ENCODE results near the gene ACE.

GRCh38 chr17:63476854-63477479 lies at the start of gene ACE:
- TF ChIP-seq POLR2A (IDR thresholded peaks at IDR 0.05; ENCODE audit: low read depth, low read length) (no peak), TAF1 (IDR thresholded peaks at IDR 0.05; ENCODE audit: borderline replicate concordance, low read depth, low read length) (no peak)
